ENCODE results near the gene SLC13A4. TPM values are rescaled to one million over a fixed set of nuclear protein-coding genes. Genes with fewer than 3 reads are reported as not detected.

The SLC13A4 gene
- total RNA-seq, 1 donor from 2014 or later = not detected

- Mint-ChIP-seq H3K27me3 (ENCODE audit: unreplicated experiment) (peaks cover 13% of the 10 kb centered on the region), H3K9me3 (ENCODE audit: unreplicated experiment) (no peaks in the 10 kb centered on the region), H3K36me3 (ENCODE audit: low read depth, unreplicated experiment) (peaks cover 4% of the 10 kb centered on the region), H3K4me3 (ENCODE audit: unreplicated experiment) (peak overlapping the region; percentile 91), H3K4me1 (ENCODE audit: unreplicated experiment) (peaks cover 40% of the 10 kb centered on the region), H3K27ac (ENCODE audit: unreplicated experiment) (peak overlapping the region; percentile 74)
- no peak for DNase-seq (ENCODE audit: low spot score)
- no peak for TF ChIP-seq CTCF (IDR thresholded peaks at IDR 0.05; ENCODE audit: unreplicated experiment)
These were observed 66.5 kb downstream of the SLC13A4 start for GRCh38 chr7:135661311-135662122.

GRCh38 chr7:135659159-135659846, 68.7 kb downstream of the SLC13A4 start:
- Mint-ChIP-seq H3K9me3 (ENCODE audit: unreplicated experiment) (no peaks in the 10 kb centered on the region), H3K27ac (ENCODE audit: unreplicated experiment) (peak overlapping the region; percentile 98), H3K4me1 (ENCODE audit: unreplicated experiment) (peaks cover 40% of the 10 kb centered on the region), H3K36me3 (ENCODE audit: low read depth, unreplicated experiment) (peaks cover 4% of the 10 kb centered on the region), H3K27me3 (ENCODE audit: unreplicated experiment) (peaks cover 12% of the 10 kb centered on the region), H3K4me3 (ENCODE audit: unreplicated experiment) (peak overlapping the region; percentile 59)
- DNase-seq (ENCODE audit: low spot score) = no peak
- TF ChIP-seq CTCF (IDR thresholded peaks at IDR 0.05; ENCODE audit: unreplicated experiment) = no peak

GRCh38 chr7:135658564-135658963, 69.4 kb downstream of the SLC13A4 start:
- H3K27me3 Mint-ChIP-seq (ENCODE audit: unreplicated experiment) = peaks cover 12% of the 10 kb centered on the region
- H3K4me1 Mint-ChIP-seq (ENCODE audit: unreplicated experiment) = peaks cover 40% of the 10 kb centered on the region
- H3K36me3 Mint-ChIP-seq (ENCODE audit: low read depth, unreplicated experiment) = peaks cover 4% of the 10 kb centered on the region
- TF ChIP-seq CTCF (IDR thresholded peaks at IDR 0.05; ENCODE audit: unreplicated experiment) = no peak
- H3K27ac Mint-ChIP-seq (ENCODE audit: unreplicated experiment) = peak overlapping the region; percentile 98
- no peak for DNase-seq (ENCODE audit: low spot score)
- H3K4me3 Mint-ChIP-seq (ENCODE audit: unreplicated experiment) = peak overlapping the region; percentile 59
- no peaks in the 10 kb centered on the region for H3K9me3 Mint-ChIP-seq (ENCODE audit: unreplicated experiment)

GRCh38 chr7:135653340-135654080, 74.5 kb downstream of the SLC13A4 start:
- peaks cover 18% of the 10 kb centered on the region for H3K4me1 Mint-ChIP-seq (ENCODE audit: unreplicated experiment)
- peaks cover 5% of the 10 kb centered on the region for H3K27me3 Mint-ChIP-seq (ENCODE audit: unreplicated experiment)
- H3K36me3 Mint-ChIP-seq (ENCODE audit: low read depth, unreplicated experiment) = no peaks in the 10 kb centered on the region
- peak overlapping the region; percentile 80 for H3K27ac Mint-ChIP-seq (ENCODE audit: unreplicated experiment)
- DNase-seq (ENCODE audit: low spot score) = no peak
- H3K4me3 Mint-ChIP-seq (ENCODE audit: unreplicated experiment) = no peak overlapping the region
- no peaks in the 10 kb centered on the region for H3K9me3 Mint-ChIP-seq (ENCODE audit: unreplicated experiment)
- TF ChIP-seq CTCF (IDR thresholded peaks at IDR 0.05; ENCODE audit: unreplicated experiment) = no peak
